GM18498 (cell line): ENCODE measurements around the gene TMEM51.

Source experiments
- ATAC-seq: cut with Tn5 transposase; IDR thresholded peaks from one replicate; pipeline ENCODE4 v1.9.1; 2021; ENCODE audit warnings: mild to moderate bottlenecking, moderate library complexity; ENCODE audit not compliant: unreplicated experiment

TMEM51 gene

GRCh38 chr1:15153184-15153841, at the start of gene TMEM51:
Gene TMEM51, plus strand, starts transcription at chr1:15153747. Its CDS starts 61,341 bp downstream, at chr1:15215088.
- ATAC-seq: no peak

GRCh38 chr1:15103906-15104305, 49.6 kb upstream of the TMEM51 start:
- ATAC-seq: no peak

GRCh38 chr1:15104768-15105167, 48.8 kb upstream of the TMEM51 start:
- no peak for ATAC-seq

GRCh38 chr1:15106608-15107007, 46.9 kb upstream of the TMEM51 start:
- no peak for ATAC-seq

GRCh38 chr1:15107058-15107687, 46.4 kb upstream of the TMEM51 start:
- ATAC-seq: no peak

- no peak for ATAC-seq
These were observed 45.6 kb upstream of the TMEM51 start for GRCh38 chr1:15107911-15108310.

- no peak for ATAC-seq
These were observed 43.2 kb upstream of the TMEM51 start for GRCh38 chr1:15110128-15110866.

- no peak for ATAC-seq
These were observed 42.7 kb upstream of the TMEM51 start for GRCh38 chr1:15110867-15111230.

GRCh38 chr1:15113146-15113545, 40.4 kb upstream of the TMEM51 start:
- ATAC-seq: no peak

- no peak for ATAC-seq
These were observed 38.7 kb upstream of the TMEM51 start for GRCh38 chr1:15114884-15115283.

GRCh38 chr1:15115542-15116330, 37.8 kb upstream of the TMEM51 start:
- ATAC-seq: no peak

- no peak for ATAC-seq
These were observed 36.6 kb upstream of the TMEM51 start for GRCh38 chr1:15116966-15117365.

- ATAC-seq: no peak
These were observed 35.7 kb upstream of the TMEM51 start for GRCh38 chr1:15117671-15118325.

- ATAC-seq: no peak
These were observed 35.0 kb upstream of the TMEM51 start for GRCh38 chr1:15118579-15118978.

GRCh38 chr1:15120251-15120945, 33.1 kb upstream of the TMEM51 start:
- no peak for ATAC-seq

GRCh38 chr1:15122331-15122730, 31.2 kb upstream of the TMEM51 start:
- no peak for ATAC-seq

- no peak for ATAC-seq
These were observed 30.3 kb upstream of the TMEM51 start for GRCh38 chr1:15123270-15123669.

GRCh38 chr1:15123925-15124324, 29.6 kb upstream of the TMEM51 start:
- no peak for ATAC-seq

- ATAC-seq: no peak
These were observed 29.0 kb upstream of the TMEM51 start for GRCh38 chr1:15124362-15125100.
